Measurements from ENCODE around the gene PRAMEF18.
"Not testable (repeated sequence)": the region's sequence is repeated elsewhere in the genome, so short reads cannot be mapped to it uniquely, and the experiment has no call there.

The PRAMEF18 gene

GRCh38 chr1:13208712-13209111 is 17.2 kb downstream of the PRAMEF18 start:
- not testable (repeated sequence) for DNase-seq (ENCODE audit: low spot score)

GRCh38 chr1:13201309-13201708 is 24.6 kb downstream of the PRAMEF18 start, which contains the start of gene PRAMEF13:
Gene PRAMEF13 (minus strand): TSS chr1:13201409. CDS start chr1:13199589, 1,820 bp downstream.
- DNase-seq (ENCODE audit: low spot score): not testable (repeated sequence)
